ENCODE results near the gene ROR1.

DNA sequence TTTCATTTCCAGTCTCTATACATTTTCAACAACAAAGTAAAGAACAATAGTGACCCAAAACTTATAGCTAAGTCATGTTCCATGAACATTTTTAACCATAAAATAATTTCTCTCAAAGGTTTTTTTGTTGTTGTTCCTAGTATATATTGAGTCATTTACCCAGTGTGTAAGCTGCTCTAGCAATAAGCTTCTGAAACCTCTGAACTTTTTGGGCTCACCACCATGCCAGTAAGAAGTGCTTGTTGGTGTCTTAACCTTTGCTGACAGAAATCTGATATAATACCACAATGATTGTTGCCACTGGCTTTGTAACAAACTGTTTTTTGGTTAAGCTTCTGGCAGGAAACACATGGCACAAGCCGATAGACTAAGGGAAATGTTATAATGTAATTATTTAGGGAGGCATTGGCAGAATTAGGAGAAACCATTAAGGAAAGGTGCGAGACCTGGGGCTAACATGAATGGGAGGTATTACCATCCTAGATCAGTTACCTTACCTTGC lies 377.0 kb downstream of the ROR1 start:
- TF ChIP-seq, protein P1, sequence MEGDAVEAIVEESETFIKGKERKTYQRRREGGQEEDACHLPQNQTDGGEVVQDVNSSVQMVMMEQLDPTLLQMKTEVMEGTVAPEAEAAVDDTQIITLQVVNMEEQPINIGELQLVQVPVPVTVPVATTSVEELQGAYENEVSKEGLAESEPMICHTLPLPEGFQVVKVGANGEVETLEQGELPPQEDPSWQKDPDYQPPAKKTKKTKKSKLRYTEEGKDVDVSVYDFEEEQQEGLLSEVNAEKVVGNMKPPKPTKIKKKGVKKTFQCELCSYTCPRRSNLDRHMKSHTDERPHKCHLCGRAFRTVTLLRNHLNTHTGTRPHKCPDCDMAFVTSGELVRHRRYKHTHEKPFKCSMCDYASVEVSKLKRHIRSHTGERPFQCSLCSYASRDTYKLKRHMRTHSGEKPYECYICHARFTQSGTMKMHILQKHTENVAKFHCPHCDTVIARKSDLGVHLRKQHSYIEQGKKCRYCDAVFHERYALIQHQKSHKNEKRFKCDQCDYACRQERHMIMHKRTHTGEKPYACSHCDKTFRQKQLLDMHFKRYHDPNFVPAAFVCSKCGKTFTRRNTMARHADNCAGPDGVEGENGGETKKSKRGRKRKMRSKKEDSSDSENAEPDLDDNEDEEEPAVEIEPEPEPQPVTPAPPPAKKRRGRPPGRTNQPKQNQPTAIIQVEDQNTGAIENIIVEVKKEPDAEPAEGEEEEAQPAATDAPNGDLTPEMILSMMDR (IDR thresholded peaks at IDR 0.05), result no peak
- TF ChIP-seq EZH2 (IDR thresholded peaks at IDR 0.05; ENCODE audit: borderline replicate concordance, insufficient read depth, low read depth, low read length, poor library complexity, severe bottlenecking), result no peak
